H1 (cell line): ENCODE measurements around the gene DPF3. TPM values are rescaled to one million over a fixed set of nuclear protein-coding genes. Genes with fewer than 3 reads are reported as not detected.

Experiments used
- EP300 ChIP-seq, 2 experiments: IDR thresholded peaks; 1 replicate in 1 of 2; 2 replicates in 1 of 2; pipeline ENCODE4 v1.6.1; 2011 to 2012; ENCODE audit warnings: low read depth in 2 of 2, low read length in 2 of 2, mild to moderate bottlenecking in 2 of 2, borderline replicate concordance in 1 of 2, inconsistent platforms in 1 of 2, moderate library complexity in 1 of 2
- HDAC2 ChIP-seq, 2 experiments: fragments of 300-600 bp in 1 of 2; sonication (generic) in 1 of 2; IDR thresholded peaks; 2 replicates each; pipeline ENCODE4 v1.6.1; 2011 to 2012; ENCODE audit warnings: low read depth in 2 of 2, low read length in 2 of 2, mild to moderate bottlenecking in 2 of 2, moderate library complexity in 2 of 2, borderline replicate concordance in 1 of 2, inconsistent platforms in 1 of 2
- MAX ChIP-seq: IDR thresholded peaks from 2 replicates; pipeline ENCODE4 v1.6.1; 2012; ENCODE audit warnings: inconsistent platforms
- POLR2AphosphoS5 ChIP-seq: IDR thresholded peaks from 2 replicates; pipeline ENCODE4 v1.6.1; 2011; ENCODE audit warnings: low read depth, low read length
- SUZ12 ChIP-seq: fragments of 200-600 bp; sonication (generic); IDR thresholded peaks from 2 replicates; pipeline ENCODE4 v1.6.1; 2012; ENCODE audit warnings: mild to moderate bottlenecking, inconsistent platforms, low read length, moderate library complexity, mixed read lengths
- polyA plus RNA-seq, 7 experiments: library from polyadenylated mRNA; depleted of rRNA in 3 of 7; stranded (reverse) in 5 of 7; unstranded in 2 of 7; fragments of >200 nt in 5 of 7; fragments of 200-250 nt in 2 of 7; gene quantifications; 1 replicate in 5 of 7; 2 replicates in 1 of 7; 4 replicates in 1 of 7; pipeline versions ENCODE4 v1.2.1 to v1.2.3, GENCODE V29; 2011 to 2013; ENCODE audit warnings: missing spikeins in 2 of 7, mixed read lengths in 2 of 7
- total RNA-seq: library from RNA; stranded (reverse); fragmentation: NEBNext Ultra II Directional; extraction: Animal tissue kit (Norgen Biotek cat#: 25700); gene quantifications from 2 replicates; pipeline ENCODE4 v1.2.1, GENCODE V29; 2021

The DPF3 gene
- total and polyA plus RNA-seq, 2 of the 8 experiments (the other 6 are each of a cell fraction or from before 2014, with no cell fraction given): 0.19 TPM; not detected in 1

- TF ChIP-seq EP300 (IDR thresholded peaks at IDR 0.05; ENCODE audit: borderline replicate concordance in 1 of 2, low read depth in 2 of 2, low read length in 2 of 2) (no peak), MAX (no peak), SUZ12 (peak; percentile 82; the same call in 1 of the 2 replicates), HDAC2 (IDR thresholded peaks at IDR 0.05; ENCODE audit: borderline replicate concordance in 1 of 2, low read depth in 2 of 2, low read length in 2 of 2) (no peak), POLR2AphosphoS5 (no peak)
- TF ChIP-seq, all 59 proteins: peak for 5
Measured at GRCh38 chr14:72892879-72893635, 844 bp downstream of the DPF3 start (continued).
